K562 (cell line): ENCODE measurements around the gene ZNF346. TPM values are rescaled to one million over a fixed set of nuclear protein-coding genes. Genes with fewer than 3 reads are reported as not detected.

Experiments used
- EGR1 ChIP-seq: fragments of 450-650 bp; conservative IDR thresholded peaks from 2 replicates; pipeline ENCODE4 v1.6.1; 2017; ENCODE audit warnings: mild to moderate bottlenecking
- ELK3 ChIP-seq: fragments of 450-650 bp; formaldehyde crosslinking; IDR thresholded peaks from 2 replicates; pipeline ENCODE4 v1.4.0; 2020; ENCODE audit warnings: mild to moderate bottlenecking
- HDAC2 ChIP-seq: fragments of 450-650 bp; IDR thresholded peaks from 2 replicates; pipeline ENCODE4 v1.6.1; 2016; ENCODE audit warnings: mild to moderate bottlenecking
- JUNB ChIP-seq: fragments of 450-650 bp; formaldehyde crosslinking; conservative IDR thresholded peaks from 2 replicates; pipeline ENCODE4 v1.4.0; 2020; ENCODE audit warnings: mild to moderate bottlenecking
- NFXL1 ChIP-seq: fragments of 450-650 bp; formaldehyde crosslinking; IDR thresholded peaks from 2 replicates; pipeline ENCODE4 v1.4.0; 2021; ENCODE audit warnings: mild to moderate bottlenecking
- PHB ChIP-seq: fragments of 250-450 bp; sonication (Bioruptor Pico); IDR thresholded peaks from 2 replicates; pipeline ENCODE4 v1.5.0; 2021
- PPARD ChIP-seq: fragments of 250-450 bp; sonication (Bioruptor Pico); IDR thresholded peaks from 2 replicates; pipeline ENCODE4 v1.8.0; 2022; ENCODE audit warnings: inconsistent platforms, mild to moderate bottlenecking, moderate library complexity
- RHOXF2B ChIP-seq: fragments of 250-450 bp; sonication (Bioruptor Pico); conservative IDR thresholded peaks from 2 replicates; pipeline ENCODE4 v1.5.1; 2021
- RNF219 ChIP-seq: fragments of 250-450 bp; sonication (Bioruptor Pico); IDR thresholded peaks from 2 replicates; pipeline ENCODE4 v1.5.0; 2022; ENCODE audit warnings: mild to moderate bottlenecking
- TAF15 ChIP-seq: fragments of 200-400 bp; formaldehyde crosslinking; IDR thresholded peaks from 2 replicates; pipeline ENCODE4 v1.6.1; 2017; ENCODE audit warnings: mild to moderate bottlenecking, low read depth, low read length, moderate library complexity
- TEAD1 ChIP-seq, 2 experiments: fragments of 450-650 bp in 1 of 2; sonication (generic) in 1 of 2; formaldehyde crosslinking; IDR thresholded peaks; 2 replicates each; pipeline versions ENCODE4 v1.4.0 to v1.8.0; 2020 to 2022; ENCODE audit warnings: mild to moderate bottlenecking in 2 of 2, missing genetic modification reagents in 1 of 2
- TGIF2 ChIP-seq: sonication (generic); formaldehyde crosslinking; IDR thresholded peaks from 2 replicates; pipeline ENCODE4 v1.8.1; 2022; ENCODE audit warnings: mild to moderate bottlenecking, missing genetic modification reagents, moderate library complexity
- ZBTB33 ChIP-seq: sonication (generic); formaldehyde crosslinking; IDR thresholded peaks from 2 replicates; pipeline ENCODE4 v1.8.1; 2023; ENCODE audit warnings: mild to moderate bottlenecking, missing genetic modification reagents
- ZKSCAN3 ChIP-seq: fragments of 250-450 bp; sonication (Bioruptor Pico); IDR thresholded peaks from 2 replicates; pipeline ENCODE4 v1.4.0; 2020
- ZNF24 ChIP-seq: fragments of 450-650 bp; IDR thresholded peaks from 2 replicates; pipeline ENCODE4 v1.6.1; 2016
- ZNF589 ChIP-seq: fragments of 200-800 bp; sonication (Bioruptor generic); IDR thresholded peaks from 2 replicates; pipeline ENCODE4 v1.6.1; 2016; ENCODE audit warnings: low read depth, missing genetic modification characterization, missing compliant biosample characterization
- ZNF75A ChIP-seq: fragments of 450-650 bp; formaldehyde crosslinking; IDR thresholded peaks from 2 replicates; pipeline ENCODE4 v1.4.0; 2020; ENCODE audit warnings: mild to moderate bottlenecking
- polyA plus RNA-seq, 8 experiments: library from polyadenylated mRNA; depleted of rRNA in 4 of 8; stranded (reverse) in 5 of 8; unstranded in 3 of 8; fragments of >200 nt; fragmentation: Nextera tagmentation in 2 of 8; fragmentation: Illumina TruSeq in 1 of 8; extraction: Ambion mirVana in 2 of 8; extraction: Trizol in 1 of 8; gene quantifications; 2 replicates each; pipeline versions ENCODE4 v1.2.1 to v1.2.3, GENCODE V29; 2011 to 2014; ENCODE audit warnings: inconsistent platforms in 1 of 8, missing spikeins in 1 of 8
- total RNA-seq, 7 experiments: library from RNA; depleted of rRNA in 6 of 7; stranded (reverse); fragments of >200 nt in 6 of 7; fragmentation: Illumina TruSeq in 2 of 7; extraction: Trizol in 2 of 7; gene quantifications; 2 replicates each; pipeline versions ENCODE4 v1.2.1 to v1.2.3, GENCODE V29; 2011 to 2021; ENCODE audit warnings: low replicate concordance in 1 of 7
- TF ChIP-seq, protein P1 (sequence below): fragments of 450-650 bp; conservative IDR thresholded peaks from 2 replicates; pipeline ENCODE4 v1.6.1; 2016; ENCODE audit warnings: missing genetic modification characterization, low read depth, mild to moderate bottlenecking, control low read depth, missing compliant biosample characterization
- TF ChIP-seq, protein P2 (sequence below): fragments of 250-450 bp; sonication (Bioruptor Pico); IDR thresholded peaks from 2 replicates; pipeline ENCODE4 v1.4.0; 2020; ENCODE audit warnings: mild to moderate bottlenecking, moderate library complexity, borderline replicate concordance

Gene ZNF346
- total and polyA plus RNA-seq, 9 of the 15 experiments (the other 6 are each of a cell fraction or from before 2014, with no cell fraction given), result 5.0 to 25.1 (median 20.1) TPM

- TF ChIP-seq NFXL1 (no peak), TGIF2 (CRISPR knock-in tag) (peak; percentile 94), RHOXF2B (CRISPR knock-in tag) (no peak), ZNF24 (no peak), TEAD1 (CRISPR knock-in tag; IDR thresholded peaks at IDR 0.05) (peak in 1 of 2 experiments; percentile 88; a peak in 1 of 4 replicates), EGR1 (peak; percentile 67), TAF15 (no peak), JUNB (CRISPR knock-in tag) (no peak), PPARD (no peak), ELK3 (no peak), ZKSCAN3 (CRISPR knock-in tag) (no peak), ZBTB33 (CRISPR knock-in tag) (no peak; the same call in 1 of the 2 replicates), ZNF589 (CRISPR knock-in tag) (no peak), RNF219 (CRISPR knock-in tag) (no peak), HDAC2 (no peak), PHB (CRISPR knock-in tag) (no peak), ZNF75A (no peak)
- TF ChIP-seq, protein P1, sequence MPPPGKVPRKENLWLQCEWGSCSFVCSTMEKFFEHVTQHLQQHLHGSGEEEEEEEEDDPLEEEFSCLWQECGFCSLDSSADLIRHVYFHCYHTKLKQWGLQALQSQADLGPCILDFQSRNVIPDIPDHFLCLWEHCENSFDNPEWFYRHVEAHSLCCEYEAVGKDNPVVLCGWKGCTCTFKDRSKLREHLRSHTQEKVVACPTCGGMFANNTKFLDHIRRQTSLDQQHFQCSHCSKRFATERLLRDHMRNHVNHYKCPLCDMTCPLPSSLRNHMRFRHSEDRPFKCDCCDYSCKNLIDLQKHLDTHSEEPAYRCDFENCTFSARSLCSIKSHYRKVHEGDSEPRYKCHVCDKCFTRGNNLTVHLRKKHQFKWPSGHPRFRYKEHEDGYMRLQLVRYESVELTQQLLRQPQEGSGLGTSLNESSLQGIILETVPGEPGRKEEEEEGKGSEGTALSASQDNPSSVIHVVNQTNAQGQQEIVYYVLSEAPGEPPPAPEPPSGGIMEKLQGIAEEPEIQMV (tag), result no peak
- TF ChIP-seq, protein P2, sequence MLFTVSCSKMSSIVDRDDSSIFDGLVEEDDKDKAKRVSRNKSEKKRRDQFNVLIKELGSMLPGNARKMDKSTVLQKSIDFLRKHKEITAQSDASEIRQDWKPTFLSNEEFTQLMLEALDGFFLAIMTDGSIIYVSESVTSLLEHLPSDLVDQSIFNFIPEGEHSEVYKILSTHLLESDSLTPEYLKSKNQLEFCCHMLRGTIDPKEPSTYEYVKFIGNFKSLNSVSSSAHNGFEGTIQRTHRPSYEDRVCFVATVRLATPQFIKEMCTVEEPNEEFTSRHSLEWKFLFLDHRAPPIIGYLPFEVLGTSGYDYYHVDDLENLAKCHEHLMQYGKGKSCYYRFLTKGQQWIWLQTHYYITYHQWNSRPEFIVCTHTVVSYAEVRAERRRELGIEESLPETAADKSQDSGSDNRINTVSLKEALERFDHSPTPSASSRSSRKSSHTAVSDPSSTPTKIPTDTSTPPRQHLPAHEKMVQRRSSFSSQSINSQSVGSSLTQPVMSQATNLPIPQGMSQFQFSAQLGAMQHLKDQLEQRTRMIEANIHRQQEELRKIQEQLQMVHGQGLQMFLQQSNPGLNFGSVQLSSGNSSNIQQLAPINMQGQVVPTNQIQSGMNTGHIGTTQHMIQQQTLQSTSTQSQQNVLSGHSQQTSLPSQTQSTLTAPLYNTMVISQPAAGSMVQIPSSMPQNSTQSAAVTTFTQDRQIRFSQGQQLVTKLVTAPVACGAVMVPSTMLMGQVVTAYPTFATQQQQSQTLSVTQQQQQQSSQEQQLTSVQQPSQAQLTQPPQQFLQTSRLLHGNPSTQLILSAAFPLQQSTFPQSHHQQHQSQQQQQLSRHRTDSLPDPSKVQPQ, result no peak
These were observed 16.1 kb upstream of the ZNF346 start, which contains the start of gene UIMC1 (continued) for GRCh38 chr5:177006265-177006972.
